ENCODE results near the gene TMEM200A.

DNA sequence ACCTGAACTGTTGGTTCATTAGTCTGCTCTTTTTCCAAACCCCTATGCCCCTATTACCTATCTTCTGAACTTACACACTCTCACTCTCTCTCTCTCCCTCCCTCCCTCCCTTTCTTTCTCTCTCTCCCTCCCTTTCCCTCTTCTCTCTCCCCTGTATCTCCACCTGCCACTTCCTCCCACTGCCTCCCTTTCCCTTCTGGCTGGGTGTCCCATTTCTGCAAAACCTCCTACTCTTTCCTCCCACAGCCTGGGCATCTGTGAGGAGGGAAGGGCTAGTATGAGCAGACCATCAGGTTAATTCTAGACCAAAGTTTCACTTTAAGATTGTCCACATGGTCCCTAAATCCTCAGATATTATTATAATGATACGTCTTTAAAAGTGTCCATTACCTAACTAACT is 95.1 kb downstream of the TMEM200A start:
- TF ChIP-seq, protein P1, sequence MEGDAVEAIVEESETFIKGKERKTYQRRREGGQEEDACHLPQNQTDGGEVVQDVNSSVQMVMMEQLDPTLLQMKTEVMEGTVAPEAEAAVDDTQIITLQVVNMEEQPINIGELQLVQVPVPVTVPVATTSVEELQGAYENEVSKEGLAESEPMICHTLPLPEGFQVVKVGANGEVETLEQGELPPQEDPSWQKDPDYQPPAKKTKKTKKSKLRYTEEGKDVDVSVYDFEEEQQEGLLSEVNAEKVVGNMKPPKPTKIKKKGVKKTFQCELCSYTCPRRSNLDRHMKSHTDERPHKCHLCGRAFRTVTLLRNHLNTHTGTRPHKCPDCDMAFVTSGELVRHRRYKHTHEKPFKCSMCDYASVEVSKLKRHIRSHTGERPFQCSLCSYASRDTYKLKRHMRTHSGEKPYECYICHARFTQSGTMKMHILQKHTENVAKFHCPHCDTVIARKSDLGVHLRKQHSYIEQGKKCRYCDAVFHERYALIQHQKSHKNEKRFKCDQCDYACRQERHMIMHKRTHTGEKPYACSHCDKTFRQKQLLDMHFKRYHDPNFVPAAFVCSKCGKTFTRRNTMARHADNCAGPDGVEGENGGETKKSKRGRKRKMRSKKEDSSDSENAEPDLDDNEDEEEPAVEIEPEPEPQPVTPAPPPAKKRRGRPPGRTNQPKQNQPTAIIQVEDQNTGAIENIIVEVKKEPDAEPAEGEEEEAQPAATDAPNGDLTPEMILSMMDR (IDR thresholded peaks at IDR 0.05), result no peak
- no peak for TF ChIP-seq POLR2A (IDR thresholded peaks at IDR 0.05)
